Stimulated activated CD8-positive, alpha-beta memory T cell treated with anti-CD3 and anti-CD28 coated beads, Interleukin-12 subunit alpha, Interleukin-12 subunit beta, amount 100 ng/mL, for 4 hours (primary cell): Measurements from ENCODE around the gene PPDPF.
A peak's percentile ranks its signal among the peaks of the same experiment; 100 is the strongest.
"Not testable (repeated sequence)": the region's sequence is repeated elsewhere in the genome, so short reads cannot be mapped to it uniquely, and the experiment has no call there.

ENCODE experiments used
- DNase-seq: peaks from one replicate; pipeline ENCODE4 v3.0.0-alpha.2; 2020; ENCODE audit warnings: low read depth

Gene PPDPF

DNA sequence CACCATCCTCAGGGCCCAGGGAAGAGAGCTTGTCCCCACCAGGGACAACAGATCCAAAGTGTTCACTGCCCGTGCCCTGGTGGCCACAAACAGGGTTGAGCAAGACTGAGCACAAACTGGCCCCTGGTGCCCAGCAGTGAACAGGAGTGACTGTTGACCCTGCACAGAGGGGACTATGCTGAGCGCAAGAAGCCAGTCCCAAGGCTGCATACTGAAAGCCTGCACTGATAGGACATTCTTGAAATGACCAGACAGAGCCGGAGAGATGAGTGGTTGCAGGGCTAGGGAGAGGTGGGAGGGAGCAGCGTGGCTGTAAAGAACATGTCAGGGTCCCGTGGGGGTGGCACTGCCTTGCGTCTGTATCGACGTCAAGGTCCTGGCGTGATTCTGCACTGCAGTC is 30.5 kb downstream of the PPDPF start:
- DNase-seq = no peak

- DNase-seq = peak; percentile 17
Measured at GRCh38 chr20:63552481-63553249, 32.1 kb downstream of the PPDPF start.

DNA sequence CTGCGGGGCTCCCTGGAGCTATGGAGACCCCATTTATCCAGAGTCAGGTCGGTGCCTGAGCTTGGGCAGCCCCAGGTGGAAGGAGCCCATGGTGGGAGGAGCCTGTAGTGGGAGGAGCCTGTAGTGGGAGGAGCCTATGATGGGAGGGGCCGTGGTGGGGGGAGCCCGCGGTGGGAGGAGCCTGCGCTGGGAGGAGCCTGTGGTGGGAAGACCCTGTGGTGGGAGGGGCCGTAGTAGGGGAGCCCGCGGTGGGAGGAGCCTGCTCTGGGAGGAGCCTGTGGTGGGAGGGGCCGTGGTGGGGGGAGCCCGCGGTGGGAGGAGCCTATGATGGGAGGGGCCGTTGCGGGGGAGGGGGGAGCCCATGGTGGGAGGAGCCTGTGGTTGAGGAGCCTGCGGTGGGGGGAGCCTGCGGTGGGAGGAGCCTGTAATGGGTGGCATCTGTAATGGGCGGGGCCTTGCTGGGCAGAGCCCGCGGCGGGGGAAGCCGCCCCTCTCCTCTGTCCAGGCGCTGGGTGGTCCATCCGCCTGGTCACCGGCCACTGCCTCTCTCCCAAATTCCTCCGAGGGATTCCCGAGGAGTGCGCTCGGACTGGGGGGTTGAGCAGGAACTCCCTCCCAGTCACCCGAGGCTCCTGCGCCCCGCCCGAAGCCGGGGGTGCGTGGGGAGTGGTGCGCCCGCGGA is 32.8 kb downstream of the PPDPF start:
- DNase-seq = peak; percentile 65

GRCh38 chr20:63553933-63554290 is 33.3 kb downstream of the PPDPF start, which contains the start of gene FNDC11:
Gene FNDC11, plus strand, starts transcription at chr20:63554159. Its CDS starts 1,505 bp downstream, at chr20:63555664.
- peak; percentile 49 for DNase-seq

DNA sequence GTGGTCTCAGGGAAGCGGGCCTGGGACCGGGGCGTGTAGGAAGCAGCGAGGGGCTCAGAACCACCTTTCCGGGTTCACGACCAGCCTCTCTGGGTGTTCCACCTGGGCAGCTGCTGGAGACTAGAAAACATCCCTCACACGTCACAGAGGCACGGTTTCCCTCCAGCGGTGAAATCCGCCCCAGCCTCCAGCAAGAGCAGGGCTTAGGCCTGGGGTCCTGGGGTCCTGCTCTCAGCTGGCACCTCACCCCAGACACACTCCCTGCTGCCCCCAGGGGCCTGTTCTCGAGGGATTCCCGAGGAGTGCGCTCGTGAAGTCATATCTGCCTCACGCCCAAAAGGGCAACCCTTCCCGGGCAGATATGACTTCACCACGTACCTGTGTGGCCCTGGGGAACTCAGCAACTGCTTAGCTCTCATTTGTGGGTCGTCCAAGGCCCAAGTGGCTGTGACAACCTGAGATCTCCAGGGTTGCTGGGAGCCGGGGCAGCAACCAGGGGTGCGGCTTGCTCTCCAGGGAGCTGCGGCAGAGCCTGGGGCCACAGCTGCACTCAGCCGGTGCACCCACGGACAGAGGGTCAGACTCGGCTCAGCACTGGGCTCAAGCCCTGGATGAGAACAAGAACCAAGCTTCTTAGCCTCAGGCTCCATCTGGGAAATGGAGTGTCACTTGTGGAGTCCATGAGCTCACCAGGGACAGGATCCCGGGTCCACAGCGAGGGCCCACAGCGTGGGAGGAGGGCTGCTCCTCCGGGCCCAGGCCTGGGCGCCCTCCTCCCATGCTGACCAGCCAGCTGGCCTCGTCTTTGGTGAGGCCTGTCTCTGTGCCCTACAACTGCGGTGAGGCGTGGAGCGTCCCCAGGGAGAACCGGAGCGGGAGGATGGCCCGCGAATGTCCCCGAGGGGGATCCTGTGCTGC is 34.1 kb downstream of the PPDPF start:
- no peak for DNase-seq

- DNase-seq = no peak
Measured at GRCh38 chr20:63555661-63556381, 35.3 kb downstream of the PPDPF start.

DNA sequence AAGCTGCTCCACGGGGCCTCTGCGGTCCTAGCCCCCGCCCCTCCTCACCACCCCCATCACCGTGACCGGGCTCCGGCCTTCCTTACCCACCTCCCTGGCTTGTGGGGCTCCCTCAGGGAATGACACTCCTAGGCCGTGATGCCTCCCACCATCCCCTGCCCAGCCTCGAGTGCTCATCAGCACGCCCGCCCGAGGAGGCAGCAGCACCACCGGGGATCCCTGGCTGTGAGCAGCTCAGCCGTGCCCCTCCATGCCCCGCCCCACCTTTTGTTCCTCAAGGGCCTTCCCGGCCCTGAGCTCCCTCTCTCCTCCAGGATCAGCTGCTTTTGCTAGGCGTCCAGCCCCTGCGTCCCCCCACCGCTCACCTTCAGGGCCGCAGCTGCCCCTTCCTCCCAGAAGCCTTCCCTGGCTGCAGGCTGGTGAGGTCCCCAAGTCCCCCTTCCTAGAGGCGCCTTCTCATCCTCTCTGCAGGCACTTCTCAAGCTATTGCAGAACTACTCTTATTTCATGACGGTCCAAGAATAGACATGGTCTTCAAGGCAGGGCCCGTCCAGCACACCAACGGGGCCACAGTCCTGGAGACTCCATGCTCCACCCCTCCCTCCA is 36.4 kb downstream of the PPDPF start:
- no peak for DNase-seq

- DNase-seq = no peak
Measured at GRCh38 chr20:63557481-63557891, 36.9 kb downstream of the PPDPF start.

DNA sequence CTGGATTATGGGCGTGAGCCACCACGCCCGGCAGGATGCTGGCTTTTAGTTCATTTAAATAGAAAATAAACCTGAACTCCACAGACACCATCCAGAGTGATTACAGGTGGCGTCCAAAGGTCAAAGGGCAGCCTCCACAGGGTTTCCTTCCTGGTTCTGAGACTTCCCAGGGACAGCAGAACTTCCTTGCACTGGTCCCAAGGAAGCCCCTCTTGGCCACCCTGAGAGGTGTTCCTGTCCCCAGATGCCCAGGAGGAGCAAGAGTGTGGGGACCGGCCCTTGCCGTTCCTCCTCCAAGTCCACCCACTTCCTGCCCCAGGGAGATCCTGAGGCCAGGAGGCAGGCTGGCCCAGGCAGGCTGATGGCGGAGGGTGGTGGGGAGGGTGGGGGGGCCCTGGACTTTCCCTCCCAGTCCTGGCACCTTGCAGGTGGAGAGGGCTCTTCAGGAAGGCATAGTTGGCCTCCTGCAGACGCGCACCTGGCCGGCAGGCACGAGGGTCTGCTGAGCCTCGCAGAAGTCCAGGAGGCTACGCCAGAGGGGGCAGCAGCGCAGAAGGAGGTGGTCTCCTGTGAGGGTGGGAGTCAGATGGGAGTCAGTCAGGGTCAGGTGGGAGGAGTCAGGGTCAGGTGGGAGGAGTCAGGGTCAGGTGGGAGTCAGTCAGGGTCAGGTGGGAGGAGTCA is 38.4 kb downstream of the PPDPF start:
- no peak for DNase-seq

GRCh38 chr20:63559485-63560332 is 39.1 kb downstream of the PPDPF start:
- not testable (repeated sequence) for DNase-seq

GRCh38 chr20:63560333-63560805 is 39.8 kb downstream of the PPDPF start:
- no peak for DNase-seq

GRCh38 chr20:63560856-63561609 is 40.5 kb downstream of the PPDPF start:
- DNase-seq = no peak

- no peak for DNase-seq
Measured at GRCh38 chr20:63561624-63562396, 41.2 kb downstream of the PPDPF start.

GRCh38 chr20:63562461-63563224 is 42.1 kb downstream of the PPDPF start:
- no peak for DNase-seq

- DNase-seq = no peak
Measured at GRCh38 chr20:63563225-63563935, 42.8 kb downstream of the PPDPF start.

GRCh38 chr20:63564036-63564810 is 43.7 kb downstream of the PPDPF start:
- DNase-seq = no peak
